Upper lobe of left lung (tissue), 4 donors: ENCODE data around the gene AGBL4.

Experiments
- CTCF ChIP-seq, 6 experiments: fragments of 450-650 bp in 4 of 6; fragments of 200-600 bp in 2 of 6; sonication (generic) in 2 of 6; IDR thresholded peaks; one replicate each; pipeline ENCODE4 v1.5.1; 2016 to 2019; ENCODE audit warnings: antibody characterized with exemption in 6 of 6
- EP300 ChIP-seq, 4 donors: sonication (generic); formaldehyde crosslinking; IDR thresholded peaks; one replicate each; pipeline ENCODE4 v1.5.1; 2017; ENCODE audit warnings: antibody characterized with exemption in 4 of 4, control low read depth in 2 of 4
- POLR2A ChIP-seq, 4 donors: fragments of 450-650 bp; IDR thresholded peaks; one replicate each; pipeline ENCODE4 v1.5.1; 2016 to 2017; ENCODE audit warnings: antibody characterized with exemption in 4 of 4, mild to moderate bottlenecking in 2 of 4

- TF ChIP-seq CTCF (IDR thresholded peaks at IDR 0.05), result no peak
- no peak for TF ChIP-seq POLR2A (IDR thresholded peaks at IDR 0.05)
- TF ChIP-seq EP300 (IDR thresholded peaks at IDR 0.05), result no peak
Measured at GRCh38 chr1:49323925-49324540, 699.7 kb downstream of the AGBL4 start.
